ENCODE results near the gene LZTS2.
A peak's percentile ranks its signal among the peaks of the same experiment; 100 is the strongest.
"Not testable (repeated sequence)": the region's sequence is repeated elsewhere in the genome, so short reads cannot be mapped to it uniquely, and the experiment has no call there.

Gene LZTS2

DNA sequence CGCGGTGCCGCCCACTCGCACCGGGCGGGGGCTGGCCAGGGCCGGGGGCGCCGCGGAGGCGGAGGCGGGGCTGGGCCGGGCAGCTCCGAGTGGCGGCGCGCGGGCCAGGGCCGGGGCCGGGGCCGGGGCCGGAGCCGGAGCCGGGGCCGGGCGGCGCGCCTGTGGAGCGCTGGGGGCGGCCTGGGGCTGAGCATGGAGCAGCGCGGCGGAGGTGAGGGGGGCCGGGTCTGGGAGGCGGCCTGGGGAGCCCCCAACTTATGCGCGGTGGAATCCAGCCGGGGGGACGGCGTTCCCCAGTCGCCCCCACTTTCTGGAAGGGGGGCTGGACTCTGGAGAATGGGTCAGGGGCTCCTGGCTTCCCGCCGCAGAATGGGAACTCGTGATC is at the start of gene LZTS2:
LZTS2 (plus strand) TSS at position 67 of the 385 bp plus-strand sequence. CDS start 2,731 bp downstream, outside the sequence.
- DNase-seq (ENCODE audit: low spot score) = no peak
- FAIRE-seq = no peak

DNA sequence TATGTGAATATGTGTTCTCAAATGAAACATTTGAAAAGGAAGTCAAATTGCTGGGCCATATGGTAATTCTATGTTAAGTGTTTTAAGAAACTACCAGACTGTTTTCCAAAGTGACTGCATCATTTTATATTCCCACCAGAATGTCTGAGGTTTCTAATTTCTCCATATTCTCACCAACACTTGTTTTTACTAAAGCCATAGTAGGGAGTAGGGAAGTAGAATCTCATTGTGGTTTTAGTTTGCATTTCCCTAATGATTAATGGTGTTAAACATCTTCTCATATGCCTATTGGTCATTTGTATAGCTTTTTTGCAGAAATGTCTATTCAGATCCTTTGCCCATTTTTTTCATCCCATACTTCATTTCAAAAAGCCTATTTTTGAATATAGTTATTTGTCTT is 39.4 kb upstream of the LZTS2 start:
- no peak for DNase-seq (ENCODE audit: low spot score)
- FAIRE-seq = no peak

DNA sequence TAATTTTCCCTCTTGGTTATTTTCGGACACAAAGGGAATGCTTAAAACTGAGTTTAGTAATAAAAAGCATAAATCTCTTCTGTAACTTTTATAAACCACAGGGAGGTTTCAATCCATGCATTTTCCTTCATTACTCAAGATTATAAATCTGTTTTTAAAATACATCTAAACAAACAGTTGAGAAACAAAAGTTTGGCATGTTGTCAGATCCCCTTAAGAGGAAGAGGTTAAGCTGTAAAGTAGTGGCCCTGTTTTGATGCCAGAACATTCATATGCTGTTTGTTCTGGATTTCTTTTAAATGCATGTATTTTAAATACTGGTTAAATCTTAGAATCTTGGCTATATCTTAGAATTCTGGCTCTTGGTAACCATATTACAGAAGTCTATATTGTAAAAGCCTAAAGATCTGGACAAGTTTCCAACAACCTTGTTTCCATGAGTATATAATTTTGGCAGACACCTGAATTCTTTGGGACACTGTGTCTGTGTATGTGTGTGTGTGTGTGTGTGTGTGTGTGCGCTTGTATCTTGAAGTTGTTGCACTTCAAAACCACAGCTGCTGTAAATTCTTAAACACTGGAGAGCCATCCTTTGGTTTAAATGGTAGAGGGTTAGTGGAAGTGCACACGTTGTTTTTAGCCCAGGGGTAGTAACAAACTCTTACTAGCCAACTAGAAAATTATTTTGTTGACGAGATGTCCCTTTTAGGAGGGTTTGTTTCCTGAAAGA is 37.1 kb upstream of the LZTS2 start:
- FAIRE-seq (no peak), DNase-seq (ENCODE audit: low spot score) (no peak)

GRCh38 chr10:100963826-100964225 is 35.8 kb upstream of the LZTS2 start:
- DNase-seq (ENCODE audit: low spot score) = no peak
- FAIRE-seq = no peak

DNA sequence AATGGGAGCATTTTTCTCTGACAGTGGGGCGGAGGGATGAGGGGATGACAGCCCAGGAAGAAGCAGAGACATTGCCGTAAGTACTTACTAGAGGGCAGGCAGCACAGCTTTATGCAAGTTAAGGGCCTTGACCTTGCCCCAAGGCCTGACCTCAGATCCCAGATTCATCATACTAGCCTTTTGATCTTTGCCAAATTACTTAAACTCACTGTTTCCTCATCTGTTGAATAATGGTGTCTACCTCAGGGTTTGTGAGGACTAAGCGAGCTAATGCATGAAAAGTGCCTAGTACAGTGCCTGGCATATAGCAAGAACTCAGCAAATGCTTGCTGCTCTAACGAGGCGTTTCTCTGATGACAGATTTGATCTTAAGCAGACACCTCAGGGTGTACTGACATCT is 33.8 kb upstream of the LZTS2 start:
- DNase-seq (ENCODE audit: low spot score) (no peak), FAIRE-seq (no peak)

DNA sequence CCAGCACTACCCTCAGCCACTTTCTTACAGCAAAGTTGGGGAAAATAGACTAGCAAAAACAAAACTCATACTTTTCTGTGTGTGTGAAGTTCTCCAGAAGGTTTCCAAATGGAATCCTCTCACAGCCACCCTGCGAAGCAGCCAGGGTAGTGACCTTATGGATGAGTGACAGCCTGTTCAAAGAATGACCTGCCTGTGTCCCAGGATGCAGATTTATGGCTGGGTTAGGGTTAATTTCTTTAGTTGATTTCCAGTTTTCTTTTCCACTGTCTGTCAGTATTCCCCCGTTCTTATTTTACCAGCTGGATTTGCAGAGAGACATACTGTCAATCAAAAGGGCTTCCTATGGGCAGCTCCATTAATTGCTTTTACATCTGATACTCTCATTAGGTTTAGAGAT is 32.7 kb upstream of the LZTS2 start:
- no peak for DNase-seq (ENCODE audit: low spot score)
- no peak for FAIRE-seq

DNA sequence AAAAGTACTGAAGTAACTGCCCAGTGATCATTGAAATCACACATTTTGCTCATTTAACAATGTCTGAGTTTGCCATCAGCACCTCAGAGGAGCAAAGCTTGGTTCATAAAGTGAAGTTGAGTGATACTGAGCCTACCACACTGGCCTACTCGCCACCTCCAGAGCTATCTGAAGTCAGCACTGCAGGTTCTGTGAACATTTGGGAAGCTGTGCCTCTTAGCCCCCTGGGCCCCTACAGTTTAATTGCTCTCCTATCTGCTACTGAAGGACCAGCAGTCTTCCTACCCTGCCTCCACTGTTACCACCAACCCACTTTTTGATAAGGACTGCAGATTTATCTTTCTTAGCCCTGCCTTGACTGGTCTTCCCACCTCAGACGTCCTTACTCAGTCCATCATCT is 32.3 kb upstream of the LZTS2 start:
- no peak for FAIRE-seq

DNA sequence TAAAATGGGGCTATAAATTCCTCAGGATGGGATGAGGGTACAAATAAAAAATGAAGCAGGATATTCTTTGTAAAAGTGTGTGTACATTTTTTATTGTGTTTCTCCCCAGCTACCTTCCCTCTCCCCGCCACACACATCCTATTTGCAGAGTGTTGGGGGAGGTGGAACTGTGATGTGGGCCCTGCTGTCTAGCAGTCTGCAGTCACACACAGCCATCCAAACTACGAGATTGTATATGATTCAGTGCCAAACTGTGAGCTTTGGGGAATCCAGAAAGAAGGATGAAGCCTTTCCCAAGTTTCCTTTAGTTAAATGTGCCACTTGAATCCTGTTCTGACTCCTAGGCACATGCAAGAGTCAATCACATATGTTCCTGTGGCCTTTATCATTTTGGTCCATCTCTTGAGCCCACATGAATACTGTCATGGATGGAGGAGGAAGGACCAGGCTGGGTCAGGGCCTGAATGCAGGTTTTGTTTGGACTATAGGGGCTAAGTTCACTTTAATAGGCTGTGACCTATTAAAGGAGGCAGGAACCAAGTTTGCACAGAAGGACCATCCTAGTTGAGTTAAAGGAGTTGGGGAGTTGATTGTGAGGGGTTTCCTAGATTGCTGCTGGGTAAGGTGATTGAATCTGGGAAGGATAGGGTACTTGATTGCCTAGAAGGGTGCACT is 31.4 kb upstream of the LZTS2 start:
- DNase-seq (ENCODE audit: low spot score) (no peak), FAIRE-seq (no peak)

More for the DNA sequence above, 32.3 kb upstream of the LZTS2 start:
- no peak for DNase-seq (ENCODE audit: low spot score)

- DNase-seq (ENCODE audit: low spot score) (no peak), FAIRE-seq (no peak)
Measured at GRCh38 chr10:100968863-100969186, 30.8 kb upstream of the LZTS2 start.

DNA sequence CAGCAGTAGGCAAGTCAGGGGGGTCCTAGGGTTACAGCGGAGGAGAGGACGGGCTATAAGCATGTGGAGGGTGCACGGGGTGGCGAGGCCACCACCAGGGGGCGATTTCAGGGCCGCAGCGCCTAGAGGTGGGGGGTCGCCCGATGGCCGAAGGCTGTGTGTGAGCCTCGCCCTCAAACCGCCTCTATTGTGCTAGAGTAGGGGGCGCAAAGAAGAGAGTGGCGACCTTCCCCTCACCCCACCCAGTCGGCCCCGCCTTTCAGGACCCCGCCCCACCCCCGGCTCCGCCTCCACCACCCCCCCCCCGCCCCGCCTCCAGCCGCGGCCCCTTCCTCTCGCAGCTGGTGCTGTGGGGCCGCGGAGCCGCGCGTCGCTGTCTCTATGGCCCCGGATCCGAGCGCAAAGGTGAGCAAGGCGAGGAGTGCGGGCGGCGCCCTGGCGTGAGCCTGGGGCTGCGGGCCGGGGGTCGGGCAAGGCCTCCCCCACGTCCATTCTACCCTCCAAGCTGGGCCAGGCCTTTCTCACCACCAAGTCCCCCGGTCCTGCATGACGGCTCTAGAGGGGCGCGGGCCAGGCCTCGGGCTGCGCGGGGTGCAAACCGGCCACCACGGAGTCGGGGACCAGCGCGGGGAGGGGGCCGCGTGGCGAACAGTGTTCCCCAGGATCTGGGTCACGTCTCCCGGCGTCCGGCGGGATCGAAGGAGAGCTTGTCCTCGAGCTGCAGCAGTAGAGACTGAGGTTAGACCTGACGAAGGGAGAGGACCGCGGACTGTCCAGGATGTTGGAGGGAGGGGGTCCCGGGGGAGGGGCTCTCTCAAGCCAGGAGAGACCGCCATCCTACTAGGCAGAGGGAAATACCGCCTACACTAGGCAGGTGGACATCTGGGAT is 30.2 kb upstream of the LZTS2 start, which contains the start of gene SEMA4G:
SEMA4G (plus strand) TSS at position 318 of the 889 bp plus-strand sequence. CDS start 3,409 bp downstream, outside the sequence.
- FAIRE-seq (no peak), DNase-seq (ENCODE audit: low spot score) (no peak)

DNA sequence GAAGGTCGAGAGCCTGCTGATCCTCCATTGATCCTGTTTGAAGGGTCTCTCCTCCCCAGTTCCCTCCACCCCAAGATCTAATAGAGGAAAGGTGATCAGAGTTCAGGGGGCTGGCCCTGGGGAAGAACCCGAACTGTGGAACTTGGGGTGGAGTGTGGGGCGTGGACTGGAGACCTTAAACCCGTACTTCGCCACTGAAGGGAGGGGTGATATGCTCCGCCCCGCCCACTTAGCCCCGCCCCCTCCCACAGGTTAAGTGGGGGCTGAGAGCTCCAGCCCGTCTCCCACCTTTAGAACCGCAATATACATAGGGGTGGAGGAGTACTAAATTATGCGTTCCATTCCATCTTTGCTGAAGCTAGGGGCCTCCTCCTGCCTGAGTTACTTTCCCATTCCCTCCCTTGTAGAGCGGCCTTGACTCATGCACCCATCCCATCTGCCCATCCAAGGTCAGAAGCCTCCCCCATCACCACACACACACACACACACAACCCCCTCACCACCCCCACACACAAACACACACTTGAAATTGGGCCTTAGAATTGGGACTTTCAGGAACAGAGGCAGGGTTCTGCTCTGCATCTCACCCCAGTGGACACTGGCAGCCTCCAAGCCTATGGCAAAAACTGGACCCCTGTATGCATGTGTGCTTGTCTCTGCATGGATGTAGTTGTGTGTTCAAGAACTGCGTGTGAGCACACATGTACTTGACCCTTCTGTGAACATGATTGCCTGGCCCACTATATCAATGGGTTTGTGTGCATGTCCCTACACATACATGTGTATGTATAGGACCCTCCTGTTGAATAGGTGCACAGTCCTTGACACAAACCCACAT is 29.3 kb upstream of the LZTS2 start:
- DNase-seq (ENCODE audit: low spot score) = no peak
- no peak for FAIRE-seq

DNA sequence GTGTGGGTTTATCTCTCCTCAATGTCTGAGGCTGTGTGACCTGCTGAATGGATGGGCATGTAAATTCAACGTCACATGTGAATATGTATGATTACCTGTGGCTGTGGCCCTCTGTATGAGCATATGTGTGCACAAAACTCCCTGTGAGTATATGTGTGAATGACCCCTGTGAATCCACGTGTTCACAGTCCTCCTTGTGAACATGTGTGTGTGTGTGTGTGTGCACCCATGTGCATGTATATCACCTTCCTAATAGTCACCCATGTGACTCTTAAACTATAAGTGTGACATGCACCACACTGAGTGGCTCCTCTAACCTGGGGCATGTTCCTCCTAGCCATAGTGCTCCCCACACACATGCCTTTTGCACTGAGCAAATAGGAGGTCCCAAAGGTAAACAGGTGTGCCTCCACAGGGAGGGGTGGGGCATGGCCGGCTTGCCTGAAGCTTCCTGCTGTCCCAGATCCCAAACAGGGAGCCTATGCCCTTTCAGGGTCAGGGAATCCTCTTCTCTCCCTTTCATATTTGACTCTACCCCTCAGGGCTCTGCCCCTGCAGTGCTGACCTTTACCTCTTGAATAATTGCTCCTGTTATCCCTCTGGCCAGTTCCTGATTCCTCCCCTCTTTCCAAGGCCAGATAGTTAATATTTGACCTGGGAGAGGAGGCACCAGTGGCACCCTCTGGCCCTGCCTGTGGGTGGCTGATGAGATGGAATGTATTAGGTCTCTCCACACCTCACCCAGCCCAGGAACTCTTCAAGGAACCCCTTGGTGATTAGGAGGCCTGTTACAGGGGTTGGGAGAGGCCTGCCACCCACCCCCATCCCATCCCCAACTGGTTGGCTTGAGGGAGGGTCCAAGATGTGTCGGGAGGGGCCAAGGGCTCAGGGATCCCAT is 28.4 kb upstream of the LZTS2 start:
- DNase-seq (ENCODE audit: low spot score) = no peak
- peak; percentile 25 for FAIRE-seq

GRCh38 chr10:100972115-100972903 is 27.3 kb upstream of the LZTS2 start:
- no peak for DNase-seq (ENCODE audit: low spot score)
- no peak for FAIRE-seq

DNA sequence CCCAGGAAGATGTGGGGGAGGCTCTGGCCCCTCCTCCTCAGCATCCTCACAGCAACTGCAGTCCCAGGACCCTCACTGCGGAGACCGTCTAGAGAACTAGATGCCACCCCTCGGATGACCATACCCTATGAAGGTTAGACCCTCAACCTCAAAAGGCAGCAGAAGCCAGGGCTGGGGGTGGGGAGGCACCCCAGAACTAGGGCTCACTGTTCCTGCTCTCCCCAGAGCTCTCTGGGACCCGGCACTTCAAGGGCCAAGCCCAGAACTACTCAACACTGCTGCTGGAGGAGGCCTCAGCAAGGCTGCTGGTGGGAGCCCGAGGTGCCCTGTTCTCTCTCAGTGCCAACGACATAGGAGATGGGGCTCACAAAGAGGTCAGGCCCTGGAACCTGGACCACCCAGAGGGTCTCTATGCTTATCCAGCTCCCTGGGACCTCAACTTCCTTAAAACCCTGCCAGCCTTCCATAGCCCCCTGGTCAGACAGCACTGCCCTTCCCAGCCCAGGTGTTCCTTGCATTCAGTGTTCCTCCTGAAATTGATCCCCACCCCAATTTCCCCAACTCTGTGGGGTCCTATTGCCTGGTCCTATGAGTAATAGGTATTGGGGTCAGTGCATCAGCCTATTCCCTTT is 26.6 kb upstream of the LZTS2 start:
- FAIRE-seq (no peak), DNase-seq (ENCODE audit: low spot score) (no peak)

DNA sequence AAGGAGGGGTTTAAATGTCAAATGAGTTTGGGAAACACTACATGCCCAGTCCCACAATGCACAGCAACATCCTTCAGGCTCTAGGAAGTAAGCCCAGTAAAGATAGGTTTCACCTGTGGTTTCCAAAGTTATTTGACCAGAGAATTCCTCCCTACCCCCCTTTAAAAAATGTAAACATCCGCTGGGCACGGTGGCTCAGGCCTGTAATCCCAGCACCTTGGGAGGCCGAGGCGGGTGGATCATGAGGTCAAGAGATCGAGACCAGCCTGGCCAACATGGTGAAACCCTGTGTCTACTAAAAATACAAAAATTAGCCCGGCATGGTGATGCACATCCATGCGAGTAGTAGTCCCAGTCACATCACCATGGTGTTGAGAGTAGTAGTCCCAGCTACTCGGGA is 24.2 kb upstream of the LZTS2 start:
- FAIRE-seq; DNase-seq (ENCODE audit: low spot score): not testable (repeated sequence)

GRCh38 chr10:100976906-100977305 is 22.7 kb upstream of the LZTS2 start:
- FAIRE-seq (no peak), DNase-seq (ENCODE audit: low spot score) (no peak)

DNA sequence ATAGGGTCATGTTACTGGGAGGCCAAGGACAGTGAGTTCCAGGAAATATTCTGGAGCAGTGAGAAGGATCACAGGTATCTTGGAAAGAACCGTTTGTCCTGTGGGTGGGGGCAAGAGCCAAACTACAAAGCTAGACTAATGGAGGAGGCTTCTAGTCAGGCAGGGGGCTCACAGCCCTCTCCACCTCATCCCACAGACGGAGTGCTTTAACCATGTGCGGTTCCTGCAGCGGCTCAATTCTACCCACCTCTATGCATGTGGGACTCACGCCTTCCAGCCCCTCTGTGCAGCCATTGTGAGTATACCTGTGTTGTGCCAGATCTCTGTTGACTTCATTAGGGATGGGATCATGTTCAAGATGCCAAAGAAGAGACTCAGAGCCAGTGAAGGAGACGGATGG is 22.2 kb upstream of the LZTS2 start:
- DNase-seq (ENCODE audit: low spot score) = no peak
- no peak for FAIRE-seq

- FAIRE-seq = no peak
- DNase-seq (ENCODE audit: low spot score) = no peak
Measured at GRCh38 chr10:100978121-100978900, 21.3 kb upstream of the LZTS2 start.

Measured in RCC 7860 (cell line).